GM23338 (cell line): ENCODE results near the gene PAPPA2. TPM values are rescaled to one million over a fixed set of nuclear protein-coding genes. Genes with fewer than 3 reads are reported as not detected.

Experiments used
- ATAC-seq: fragments of 200-7000 bp; cut with Tn5 transposase; 3 replicates; pipeline ENCODE4 v1.9.1; 2020
- DNase-seq: peaks from one replicate; pipeline ENCODE4 v3.0.0-alpha.2; 2015; ENCODE audit warnings: low spot score
- H2AFZ ChIP-seq: fragments of 200-600 bp; sonication (generic); 2 replicates; pipeline ENCODE4 v1.8.0; 2016; ENCODE audit warnings: antibody characterized with exemption, mild to moderate bottlenecking, moderate library complexity
- H3F3A ChIP-seq: fragments of 200-600 bp; sonication (generic); replicated peaks from 2 replicates; pipeline ENCODE4 v1.8.0; 2017; ENCODE audit warnings: antibody characterized with exemption, mixed run types, low read depth
- H3K27ac ChIP-seq: fragments of 200-600 bp; sonication (generic); 2 replicates; pipeline ENCODE4 v1.6.1; 2016; ENCODE audit warnings: low read depth
- H3K27me3 ChIP-seq: fragments of 200-600 bp; sonication (generic); 2 replicates; pipeline ENCODE4 v1.8.0; 2016; ENCODE audit warnings: mild to moderate bottlenecking, mixed run types, moderate library complexity; ENCODE audit not compliant: insufficient read depth
- H3K36me3 ChIP-seq: fragments of 200-600 bp; sonication (generic); 2 replicates; pipeline ENCODE4 v1.8.0; 2016; ENCODE audit warnings: mild to moderate bottlenecking; ENCODE audit not compliant: insufficient read depth
- H3K4me1 ChIP-seq: fragments of 200-600 bp; sonication (generic); 2 replicates; pipeline ENCODE4 v1.8.0; 2016; ENCODE audit warnings: mild to moderate bottlenecking, moderate library complexity; ENCODE audit not compliant: insufficient read depth
- H3K4me2 ChIP-seq: fragments of 200-600 bp; sonication (generic); 2 replicates; pipeline ENCODE4 v1.7.1; 2017; ENCODE audit warnings: mixed run types
- H3K4me3 ChIP-seq: fragments of 200-600 bp; sonication (generic); 2 replicates; pipeline ENCODE4 v1.6.1; 2016; ENCODE audit warnings: mixed run types
- H3K79me2 ChIP-seq: fragments of 200-600 bp; sonication (generic); replicated peaks from 2 replicates; pipeline ENCODE4 v1.8.0; 2017; ENCODE audit warnings: mild to moderate bottlenecking; ENCODE audit not compliant: insufficient read depth
- H3K9me2 ChIP-seq: fragments of 200-600 bp; sonication (generic); 2 replicates; pipeline ENCODE4 v1.8.0; 2017; ENCODE audit not compliant: insufficient read depth
- H4K20me1 ChIP-seq: fragments of 200-600 bp; sonication (generic); replicated peaks from 2 replicates; pipeline ENCODE4 v1.8.0; 2017; ENCODE audit warnings: mild to moderate bottlenecking; ENCODE audit not compliant: insufficient read depth
- H3K27ac Mint-ChIP-seq: 2 replicates; pipeline ENCODE4 v1.8.0; 2020; ENCODE audit warnings: inconsistent platforms, mild to moderate bottlenecking, moderate library complexity, mixed read lengths
- H3K27me3 Mint-ChIP-seq: 3 replicates; pipeline ENCODE4 v1.8.0; 2022; ENCODE audit warnings: low read depth, mild to moderate bottlenecking, moderate library complexity, mixed read lengths, inconsistent platforms; ENCODE audit not compliant: insufficient read depth, poor library complexity
- H3K36me3 Mint-ChIP-seq: 3 replicates; pipeline ENCODE4 v1.8.0; 2021; ENCODE audit warnings: low read depth, mild to moderate bottlenecking, inconsistent platforms, moderate library complexity, mixed read lengths
- H3K4me1 Mint-ChIP-seq: 3 replicates; pipeline ENCODE4 v1.8.0; 2020; ENCODE audit warnings: mild to moderate bottlenecking, inconsistent platforms, mixed read lengths
- H3K4me3 Mint-ChIP-seq: 3 replicates; pipeline ENCODE4 v1.8.0; 2021; ENCODE audit warnings: moderate library complexity, mild to moderate bottlenecking, inconsistent platforms, mixed read lengths
- H3K9me3 Mint-ChIP-seq: 3 replicates; pipeline ENCODE4 v1.8.0; 2020; ENCODE audit warnings: moderate library complexity, mild to moderate bottlenecking, inconsistent platforms, mixed read lengths
- NANOG ChIP-seq: IDR thresholded peaks from 2 replicates; pipeline ENCODE4 v1.6.1; 2016; ENCODE audit warnings: antibody characterized with exemption, borderline replicate concordance
- ZNF331 ChIP-seq: fragments of 250-450 bp; sonication (Bioruptor Pico); IDR thresholded peaks from 2 replicates; pipeline ENCODE4 v1.5.0; 2020; ENCODE audit warnings: low read depth, mild to moderate bottlenecking, moderate library complexity
- polyA plus RNA-seq: library from polyadenylated mRNA; unstranded; fragments of >200 nt; fragmentation: Nextera tagmentation; extraction: Ambion mirVana; gene quantifications from 2 replicates; pipeline ENCODE4 v1.2.1, GENCODE V29; 2016
- total RNA-seq: library from RNA; depleted of rRNA; stranded (reverse); fragments of >200 nt; shearing (Covaris generic); gene quantifications from 2 replicates; pipeline ENCODE4 v1.2.3, GENCODE V29; 2014
- TF ChIP-seq, protein P1 (sequence below), 2 experiments: fragments of 200-600 bp in 1 of 2; sonication (generic) in 1 of 2; conservative IDR thresholded peaks; 2 replicates each; pipeline versions ENCODE4 v1.5.1 to v1.6.1; 2016 to 2017; ENCODE audit warnings: antibody characterized with exemption in 2 of 2, low read depth in 2 of 2, mild to moderate bottlenecking in 2 of 2, moderate library complexity in 1 of 2
- TF ChIP-seq, protein P2 (sequence below): IDR thresholded peaks from one replicate; pipeline ENCODE4 v1.6.1; 2018; ENCODE audit warnings: antibody characterized with exemption; ENCODE audit not compliant: unreplicated experiment
- TF ChIP-seq, protein P3 (sequence below): fragments of 250-450 bp; sonication (Bioruptor Pico); IDR thresholded peaks from 2 replicates; pipeline ENCODE4 v1.5.0; 2020; ENCODE audit warnings: mild to moderate bottlenecking, moderate library complexity

The PAPPA2 gene
- total and polyA plus RNA-seq, 2 experiments from 2014 or later, result 1.4 to 1.7 TPM

DNA sequence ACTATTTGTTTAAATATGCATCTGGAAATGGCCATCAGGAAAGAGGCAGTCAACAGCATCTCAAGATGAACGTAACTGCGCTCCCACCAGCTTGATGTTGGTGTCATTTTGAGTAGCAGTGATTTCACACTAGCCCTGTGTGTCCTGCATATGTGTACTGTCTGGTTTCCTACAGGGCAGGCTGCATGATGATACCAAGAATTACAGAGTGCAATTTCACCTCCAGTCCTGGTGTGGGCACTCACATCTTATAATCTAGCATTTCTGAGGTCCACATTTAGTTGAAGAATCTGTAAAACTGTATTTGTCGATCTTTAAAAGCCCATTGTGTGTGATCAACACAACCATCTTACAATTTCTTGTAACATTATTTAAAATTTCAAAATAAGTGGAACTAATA, 336.4 kb downstream of the PAPPA2 start:
- no peak for DNase-seq
- peaks cover 2% of the 10 kb centered on the region for H3K27me3 Mint-ChIP-seq
- no peak overlapping the region for H3K4me3 ChIP-seq
- no peaks in the 10 kb centered on the region for H4K20me1 ChIP-seq
- no peak overlapping the region for H3K4me2 ChIP-seq
- H2AFZ ChIP-seq, result no peak overlapping the region
- H3K27ac ChIP-seq, result no peak overlapping the region
- H3K79me2 ChIP-seq, result no peaks in the 10 kb centered on the region
- H3K9me2 ChIP-seq, result peaks cover 4% of the 10 kb centered on the region; the same call in 1 of the 2 replicates
- H3K36me3 Mint-ChIP-seq, result no peaks in the 10 kb centered on the region
- no peak overlapping the region for H3K4me3 Mint-ChIP-seq
- H3K9me3 Mint-ChIP-seq, result no peaks in the 10 kb centered on the region
- peaks cover 33% of the 10 kb centered on the region for H3K4me1 ChIP-seq
- H3K27ac Mint-ChIP-seq, result no peak overlapping the region
- H3F3A ChIP-seq, result no peaks in the 10 kb centered on the region
- H3K4me1 Mint-ChIP-seq, result peaks cover 28% of the 10 kb centered on the region
- H3K27me3 ChIP-seq, result no peaks in the 10 kb centered on the region
- TF ChIP-seq, protein P1, sequence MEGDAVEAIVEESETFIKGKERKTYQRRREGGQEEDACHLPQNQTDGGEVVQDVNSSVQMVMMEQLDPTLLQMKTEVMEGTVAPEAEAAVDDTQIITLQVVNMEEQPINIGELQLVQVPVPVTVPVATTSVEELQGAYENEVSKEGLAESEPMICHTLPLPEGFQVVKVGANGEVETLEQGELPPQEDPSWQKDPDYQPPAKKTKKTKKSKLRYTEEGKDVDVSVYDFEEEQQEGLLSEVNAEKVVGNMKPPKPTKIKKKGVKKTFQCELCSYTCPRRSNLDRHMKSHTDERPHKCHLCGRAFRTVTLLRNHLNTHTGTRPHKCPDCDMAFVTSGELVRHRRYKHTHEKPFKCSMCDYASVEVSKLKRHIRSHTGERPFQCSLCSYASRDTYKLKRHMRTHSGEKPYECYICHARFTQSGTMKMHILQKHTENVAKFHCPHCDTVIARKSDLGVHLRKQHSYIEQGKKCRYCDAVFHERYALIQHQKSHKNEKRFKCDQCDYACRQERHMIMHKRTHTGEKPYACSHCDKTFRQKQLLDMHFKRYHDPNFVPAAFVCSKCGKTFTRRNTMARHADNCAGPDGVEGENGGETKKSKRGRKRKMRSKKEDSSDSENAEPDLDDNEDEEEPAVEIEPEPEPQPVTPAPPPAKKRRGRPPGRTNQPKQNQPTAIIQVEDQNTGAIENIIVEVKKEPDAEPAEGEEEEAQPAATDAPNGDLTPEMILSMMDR (conservative IDR thresholded peaks at IDR 0.05; ENCODE audit: low read depth in 2 of 2), result peak in 1 of 2 experiments; percentile 16; a peak in 2 of 4 replicates
- TF ChIP-seq, protein P2, sequence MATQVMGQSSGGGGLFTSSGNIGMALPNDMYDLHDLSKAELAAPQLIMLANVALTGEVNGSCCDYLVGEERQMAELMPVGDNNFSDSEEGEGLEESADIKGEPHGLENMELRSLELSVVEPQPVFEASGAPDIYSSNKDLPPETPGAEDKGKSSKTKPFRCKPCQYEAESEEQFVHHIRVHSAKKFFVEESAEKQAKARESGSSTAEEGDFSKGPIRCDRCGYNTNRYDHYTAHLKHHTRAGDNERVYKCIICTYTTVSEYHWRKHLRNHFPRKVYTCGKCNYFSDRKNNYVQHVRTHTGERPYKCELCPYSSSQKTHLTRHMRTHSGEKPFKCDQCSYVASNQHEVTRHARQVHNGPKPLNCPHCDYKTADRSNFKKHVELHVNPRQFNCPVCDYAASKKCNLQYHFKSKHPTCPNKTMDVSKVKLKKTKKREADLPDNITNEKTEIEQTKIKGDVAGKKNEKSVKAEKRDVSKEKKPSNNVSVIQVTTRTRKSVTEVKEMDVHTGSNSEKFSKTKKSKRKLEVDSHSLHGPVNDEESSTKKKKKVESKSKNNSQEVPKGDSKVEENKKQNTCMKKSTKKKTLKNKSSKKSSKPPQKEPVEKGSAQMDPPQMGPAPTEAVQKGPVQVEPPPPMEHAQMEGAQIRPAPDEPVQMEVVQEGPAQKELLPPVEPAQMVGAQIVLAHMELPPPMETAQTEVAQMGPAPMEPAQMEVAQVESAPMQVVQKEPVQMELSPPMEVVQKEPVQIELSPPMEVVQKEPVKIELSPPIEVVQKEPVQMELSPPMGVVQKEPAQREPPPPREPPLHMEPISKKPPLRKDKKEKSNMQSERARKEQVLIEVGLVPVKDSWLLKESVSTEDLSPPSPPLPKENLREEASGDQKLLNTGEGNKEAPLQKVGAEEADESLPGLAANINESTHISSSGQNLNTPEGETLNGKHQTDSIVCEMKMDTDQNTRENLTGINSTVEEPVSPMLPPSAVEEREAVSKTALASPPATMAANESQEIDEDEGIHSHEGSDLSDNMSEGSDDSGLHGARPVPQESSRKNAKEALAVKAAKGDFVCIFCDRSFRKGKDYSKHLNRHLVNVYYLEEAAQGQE, result no peak
- no peak for TF ChIP-seq NANOG
- H3K36me3 ChIP-seq, result no peaks in the 10 kb centered on the region
- ATAC-seq, result no peak

DNA sequence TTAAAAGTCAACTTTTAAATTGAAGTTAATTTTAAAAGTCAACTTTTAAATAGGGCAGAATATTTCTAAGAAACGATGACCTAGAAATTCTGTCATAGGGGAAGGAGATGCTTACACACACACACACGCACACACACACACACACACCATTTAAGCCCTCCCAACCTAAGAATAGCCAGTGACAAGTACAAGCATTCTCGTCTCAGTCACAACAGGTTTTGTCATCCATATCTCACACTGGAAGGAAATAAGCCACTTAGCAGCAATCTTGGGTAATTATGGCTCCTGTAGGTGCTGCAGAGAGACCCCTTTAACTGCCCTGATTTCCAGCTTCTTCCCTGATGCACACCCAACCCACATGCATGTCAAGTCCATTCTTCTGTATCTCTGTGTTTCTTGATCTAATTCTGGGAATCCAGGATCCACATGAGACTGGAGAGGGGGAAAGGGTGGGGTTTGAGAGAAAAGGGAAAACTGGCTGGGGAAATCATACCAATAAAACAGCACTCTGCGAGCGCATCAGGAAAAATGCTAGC, 338.1 kb downstream of the PAPPA2 start:
- Mint-ChIP-seq H3K4me3 (no peak overlapping the region), H3K4me1 (peaks cover 25% of the 10 kb centered on the region), H3K27ac (no peak overlapping the region), H3K9me3 (no peaks in the 10 kb centered on the region), H3K27me3 (peaks cover 4% of the 10 kb centered on the region), H3K36me3 (no peaks in the 10 kb centered on the region)
- ATAC-seq, result no peak
- Histone ChIP-seq H3F3A (no peaks in the 10 kb centered on the region), H3K27me3 (no peaks in the 10 kb centered on the region), H4K20me1 (no peaks in the 10 kb centered on the region), H2AFZ (peak overlapping the region; percentile 84; the same call in 1 of the 2 replicates), H3K4me2 (no peak overlapping the region), H3K27ac (no peak overlapping the region), H3K4me1 (peaks cover 26% of the 10 kb centered on the region), H3K4me3 (no peak overlapping the region), H3K79me2 (no peaks in the 10 kb centered on the region), H3K9me2 (0 out of 2 replicates have a peak, but pooled peaks cover 4% of the 10 kb centered on the region), H3K36me3 (no peaks in the 10 kb centered on the region)
- DNase-seq, result no peak
- TF ChIP-seq, protein P3, sequence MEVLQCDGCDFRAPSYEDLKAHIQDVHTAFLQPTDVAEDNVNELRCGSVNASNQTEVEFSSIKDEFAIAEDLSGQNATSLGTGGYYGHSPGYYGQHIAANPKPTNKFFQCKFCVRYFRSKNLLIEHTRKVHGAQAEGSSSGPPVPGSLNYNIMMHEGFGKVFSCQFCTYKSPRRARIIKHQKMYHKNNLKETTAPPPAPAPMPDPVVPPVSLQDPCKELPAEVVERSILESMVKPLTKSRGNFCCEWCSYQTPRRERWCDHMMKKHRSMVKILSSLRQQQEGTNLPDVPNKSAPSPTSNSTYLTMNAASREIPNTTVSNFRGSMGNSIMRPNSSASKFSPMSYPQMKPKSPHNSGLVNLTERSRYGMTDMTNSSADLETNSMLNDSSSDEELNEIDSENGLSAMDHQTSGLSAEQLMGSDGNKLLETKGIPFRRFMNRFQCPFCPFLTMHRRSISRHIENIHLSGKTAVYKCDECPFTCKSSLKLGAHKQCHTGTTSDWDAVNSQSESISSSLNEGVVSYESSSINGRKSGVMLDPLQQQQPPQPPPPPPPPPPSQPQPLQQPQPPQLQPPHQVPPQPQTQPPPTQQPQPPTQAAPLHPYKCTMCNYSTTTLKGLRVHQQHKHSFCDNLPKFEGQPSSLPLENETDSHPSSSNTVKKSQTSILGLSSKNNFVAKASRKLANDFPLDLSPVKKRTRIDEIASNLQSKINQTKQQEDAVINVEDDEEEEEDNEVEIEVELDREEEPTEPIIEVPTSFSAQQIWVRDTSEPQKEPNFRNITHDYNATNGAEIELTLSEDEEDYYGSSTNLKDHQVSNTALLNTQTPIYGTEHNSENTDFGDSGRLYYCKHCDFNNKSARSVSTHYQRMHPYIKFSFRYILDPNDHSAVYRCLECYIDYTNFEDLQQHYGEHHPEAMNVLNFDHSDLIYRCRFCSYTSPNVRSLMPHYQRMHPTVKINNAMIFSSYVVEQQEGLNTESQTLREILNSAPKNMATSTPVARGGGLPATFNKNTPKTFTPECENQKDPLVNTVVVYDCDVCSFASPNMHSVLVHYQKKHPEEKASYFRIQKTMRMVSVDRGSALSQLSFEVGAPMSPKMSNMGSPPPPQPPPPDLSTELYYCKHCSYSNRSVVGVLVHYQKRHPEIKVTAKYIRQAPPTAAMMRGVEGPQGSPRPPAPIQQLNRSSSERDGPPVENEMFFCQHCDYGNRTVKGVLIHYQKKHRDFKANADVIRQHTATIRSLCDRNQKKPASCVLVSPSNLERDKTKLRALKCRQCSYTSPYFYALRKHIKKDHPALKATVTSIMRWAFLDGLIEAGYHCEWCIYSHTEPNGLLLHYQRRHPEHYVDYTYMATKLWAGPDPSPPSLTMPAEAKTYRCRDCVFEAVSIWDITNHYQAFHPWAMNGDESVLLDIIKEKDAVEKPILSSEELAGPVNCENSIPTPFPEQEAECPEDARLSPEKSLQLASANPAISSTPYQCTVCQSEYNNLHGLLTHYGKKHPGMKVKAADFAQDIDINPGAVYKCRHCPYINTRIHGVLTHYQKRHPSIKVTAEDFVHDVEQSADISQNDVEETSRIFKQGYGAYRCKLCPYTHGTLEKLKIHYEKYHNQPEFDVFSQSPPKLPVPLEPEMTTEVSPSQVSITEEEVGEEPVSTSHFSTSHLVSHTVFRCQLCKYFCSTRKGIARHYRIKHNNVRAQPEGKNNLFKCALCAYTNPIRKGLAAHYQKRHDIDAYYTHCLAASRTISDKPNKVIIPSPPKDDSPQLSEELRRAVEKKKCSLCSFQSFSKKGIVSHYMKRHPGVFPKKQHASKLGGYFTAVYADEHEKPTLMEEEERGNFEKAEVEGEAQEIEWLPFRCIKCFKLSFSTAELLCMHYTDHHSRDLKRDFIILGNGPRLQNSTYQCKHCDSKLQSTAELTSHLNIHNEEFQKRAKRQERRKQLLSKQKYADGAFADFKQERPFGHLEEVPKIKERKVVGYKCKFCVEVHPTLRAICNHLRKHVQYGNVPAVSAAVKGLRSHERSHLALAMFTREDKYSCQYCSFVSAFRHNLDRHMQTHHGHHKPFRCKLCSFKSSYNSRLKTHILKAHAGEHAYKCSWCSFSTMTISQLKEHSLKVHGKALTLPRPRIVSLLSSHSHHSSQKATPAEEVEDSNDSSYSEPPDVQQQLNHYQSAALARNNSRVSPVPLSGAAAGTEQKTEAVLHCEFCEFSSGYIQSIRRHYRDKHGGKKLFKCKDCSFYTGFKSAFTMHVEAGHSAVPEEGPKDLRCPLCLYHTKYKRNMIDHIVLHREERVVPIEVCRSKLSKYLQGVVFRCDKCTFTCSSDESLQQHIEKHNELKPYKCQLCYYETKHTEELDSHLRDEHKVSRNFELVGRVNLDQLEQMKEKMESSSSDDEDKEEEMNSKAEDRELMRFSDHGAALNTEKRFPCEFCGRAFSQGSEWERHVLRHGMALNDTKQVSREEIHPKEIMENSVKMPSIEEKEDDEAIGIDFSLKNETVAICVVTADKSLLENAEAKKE (CRISPR knock-in tag), result no peak
- no peak for TF ChIP-seq ZNF331 (CRISPR knock-in tag)
